Activated naive CD8-positive, alpha-beta T cell treated with anti-CD3 and anti-CD28 coated beads for 36 hours (primary cell): ENCODE data around the gene CPEB2. TPM values are rescaled to one million over a fixed set of nuclear protein-coding genes. Genes with fewer than 3 reads are reported as not detected.

ENCODE experiments used
- DNase-seq: peaks from one replicate; pipeline ENCODE4 v3.0.0; 2021
- H3K27ac Mint-ChIP-seq: one replicate; pipeline ENCODE4 v1.8.0; 2022; ENCODE audit warnings: mild to moderate bottlenecking, moderate library complexity, mixed read lengths
- H3K27me3 Mint-ChIP-seq: one replicate; pipeline ENCODE4 v1.8.0; 2022; ENCODE audit warnings: mild to moderate bottlenecking, mixed read lengths
- H3K36me3 Mint-ChIP-seq: one replicate; pipeline ENCODE4 v1.8.0; 2021; ENCODE audit warnings: mild to moderate bottlenecking, mixed read lengths
- H3K4me1 Mint-ChIP-seq: one replicate; pipeline ENCODE4 v1.8.0; 2021; ENCODE audit warnings: mixed read lengths
- H3K4me3 Mint-ChIP-seq: one replicate; pipeline ENCODE4 v1.8.0; 2022; ENCODE audit warnings: mild to moderate bottlenecking, moderate library complexity, mixed read lengths
- H3K9me3 Mint-ChIP-seq: one replicate; pipeline ENCODE4 v1.8.0; 2022; ENCODE audit warnings: mixed read lengths
- total RNA-seq, 2 experiments: library from RNA; stranded (reverse); gene quantifications; one replicate each; pipeline ENCODE4 v1.2.3, GENCODE V29; 2021

CPEB2 gene
- total RNA-seq, 2 experiments from 2014 or later, result 3.0 to 4.0 TPM

GRCh38 chr4:15003891-15004738 is 1.8 kb downstream of the CPEB2 start:
- Mint-ChIP-seq H3K27me3 (no peaks in the 10 kb centered on the region), H3K9me3 (no peaks in the 10 kb centered on the region), H3K27ac (no peak overlapping the region), H3K4me3 (peak overlapping the region; percentile 79), H3K36me3 (no peaks in the 10 kb centered on the region), H3K4me1 (peaks cover 21% of the 10 kb centered on the region)
- DNase-seq, result peak; percentile 58

- H3K27me3 Mint-ChIP-seq, result no peaks in the 10 kb centered on the region
- H3K4me1 Mint-ChIP-seq, result peaks cover 24% of the 10 kb centered on the region
- no peaks in the 10 kb centered on the region for H3K9me3 Mint-ChIP-seq
- peak overlapping the region; percentile 79 for H3K4me3 Mint-ChIP-seq
- peak; percentile 40 for DNase-seq
- H3K27ac Mint-ChIP-seq, result peak overlapping the region; percentile 82
- H3K36me3 Mint-ChIP-seq, result no peaks in the 10 kb centered on the region
Measured at GRCh38 chr4:15004739-15005301, 2.5 kb downstream of the CPEB2 start.

GRCh38 chr4:15005474-15006115 is 3.3 kb downstream of the CPEB2 start:
- Mint-ChIP-seq H3K4me1 (peaks cover 29% of the 10 kb centered on the region), H3K27me3 (no peaks in the 10 kb centered on the region), H3K36me3 (peaks cover 5% of the 10 kb centered on the region), H3K4me3 (peak overlapping the region; percentile 79), H3K27ac (peak overlapping the region; percentile 82), H3K9me3 (no peaks in the 10 kb centered on the region)
- DNase-seq, result no peak

GRCh38 chr4:15006416-15007024 is 4.2 kb downstream of the CPEB2 start:
- H3K9me3 Mint-ChIP-seq, result no peaks in the 10 kb centered on the region
- peaks cover 25% of the 10 kb centered on the region for H3K4me1 Mint-ChIP-seq
- peaks cover 5% of the 10 kb centered on the region for H3K36me3 Mint-ChIP-seq
- no peak overlapping the region for H3K4me3 Mint-ChIP-seq
- H3K27ac Mint-ChIP-seq, result no peak overlapping the region
- no peak for DNase-seq
- H3K27me3 Mint-ChIP-seq, result no peaks in the 10 kb centered on the region

- Mint-ChIP-seq H3K4me1 (peaks cover 29% of the 10 kb centered on the region), H3K27ac (no peak overlapping the region), H3K4me3 (no peak overlapping the region), H3K27me3 (no peaks in the 10 kb centered on the region), H3K9me3 (no peaks in the 10 kb centered on the region), H3K36me3 (peaks cover 8% of the 10 kb centered on the region)
- no peak for DNase-seq
Measured at GRCh38 chr4:15007201-15007600, 4.9 kb downstream of the CPEB2 start.

DNA sequence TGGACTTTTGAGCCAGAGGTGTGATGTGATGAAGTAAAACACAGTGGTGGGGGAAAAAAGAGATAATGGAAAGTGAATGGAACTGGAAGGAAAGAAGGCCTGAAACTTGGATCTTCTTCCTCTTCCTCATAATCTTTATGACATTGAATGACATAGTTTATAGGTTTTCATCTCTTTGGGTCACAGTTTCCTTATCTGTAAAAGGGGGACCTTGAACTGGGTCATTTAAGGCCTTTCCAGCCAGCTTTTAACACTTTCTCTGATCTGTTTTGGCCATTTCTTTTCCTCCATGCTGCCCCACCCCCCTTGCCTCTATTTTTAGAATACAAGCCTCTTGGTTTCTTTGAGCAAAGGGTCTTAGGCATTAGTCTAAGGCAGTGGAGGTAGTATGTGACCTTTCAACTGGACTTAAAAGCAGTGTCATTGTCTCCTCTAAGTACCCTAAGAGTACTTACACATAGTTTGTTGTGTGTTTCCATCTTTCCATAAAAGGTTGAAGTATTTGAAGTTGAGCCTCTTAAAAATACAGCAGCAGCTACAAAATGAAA is 7.8 kb downstream of the CPEB2 start:
- Mint-ChIP-seq H3K36me3 (peaks cover 10% of the 10 kb centered on the region), H3K9me3 (no peaks in the 10 kb centered on the region), H3K27ac (no peak overlapping the region), H3K27me3 (no peaks in the 10 kb centered on the region), H3K4me1 (peaks cover 39% of the 10 kb centered on the region), H3K4me3 (no peak overlapping the region)
- DNase-seq, result no peak

- H3K9me3 Mint-ChIP-seq, result no peaks in the 10 kb centered on the region
Measured at GRCh38 chr4:15011166-15011565, 8.9 kb downstream of the CPEB2 start.

GRCh38 chr4:15012017-15012788 is 9.9 kb downstream of the CPEB2 start:
- DNase-seq, result no peak
- H3K27ac Mint-ChIP-seq, result no peak overlapping the region
- H3K9me3 Mint-ChIP-seq, result no peaks in the 10 kb centered on the region
- peaks cover 31% of the 10 kb centered on the region for H3K4me1 Mint-ChIP-seq
- no peak overlapping the region for H3K4me3 Mint-ChIP-seq
- peaks cover 10% of the 10 kb centered on the region for H3K36me3 Mint-ChIP-seq
- H3K27me3 Mint-ChIP-seq, result no peaks in the 10 kb centered on the region

More at GRCh38 chr4:15011166-15011565, 8.9 kb downstream of the CPEB2 start:
- DNase-seq, result no peak
- Mint-ChIP-seq H3K4me3 (no peak overlapping the region), H3K4me1 (peaks cover 32% of the 10 kb centered on the region), H3K27ac (no peak overlapping the region), H3K27me3 (no peaks in the 10 kb centered on the region), H3K36me3 (peaks cover 10% of the 10 kb centered on the region)

- H3K4me3 Mint-ChIP-seq, result no peak overlapping the region
- H3K36me3 Mint-ChIP-seq, result peaks cover 12% of the 10 kb centered on the region
- peaks cover 34% of the 10 kb centered on the region for H3K4me1 Mint-ChIP-seq
- no peak overlapping the region for H3K27ac Mint-ChIP-seq
- no peaks in the 10 kb centered on the region for H3K9me3 Mint-ChIP-seq
- no peak for DNase-seq
- no peaks in the 10 kb centered on the region for H3K27me3 Mint-ChIP-seq
Measured at GRCh38 chr4:15013585-15013984, 11.3 kb downstream of the CPEB2 start.

DNA sequence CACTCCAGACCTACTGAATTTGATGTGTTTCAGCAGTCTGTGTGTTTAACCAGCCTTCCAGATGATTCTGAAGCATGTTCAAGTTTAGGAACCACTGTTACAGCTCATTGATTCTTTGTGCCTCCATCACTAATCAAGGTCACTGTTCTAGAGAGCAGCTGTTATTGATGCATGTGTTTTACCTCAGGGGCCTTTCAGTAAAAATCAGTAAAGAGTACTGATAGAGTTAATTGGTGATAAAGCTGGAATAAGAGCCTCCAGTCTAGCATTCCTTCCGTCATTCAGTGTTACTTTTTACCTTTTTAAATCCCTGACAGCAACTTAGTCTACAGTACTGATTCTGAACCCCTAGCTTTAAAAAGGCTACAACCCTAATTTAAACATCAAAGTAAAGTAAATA is 12.9 kb downstream of the CPEB2 start:
- no peak for DNase-seq
- H3K4me1 Mint-ChIP-seq, result peaks cover 36% of the 10 kb centered on the region

DNA sequence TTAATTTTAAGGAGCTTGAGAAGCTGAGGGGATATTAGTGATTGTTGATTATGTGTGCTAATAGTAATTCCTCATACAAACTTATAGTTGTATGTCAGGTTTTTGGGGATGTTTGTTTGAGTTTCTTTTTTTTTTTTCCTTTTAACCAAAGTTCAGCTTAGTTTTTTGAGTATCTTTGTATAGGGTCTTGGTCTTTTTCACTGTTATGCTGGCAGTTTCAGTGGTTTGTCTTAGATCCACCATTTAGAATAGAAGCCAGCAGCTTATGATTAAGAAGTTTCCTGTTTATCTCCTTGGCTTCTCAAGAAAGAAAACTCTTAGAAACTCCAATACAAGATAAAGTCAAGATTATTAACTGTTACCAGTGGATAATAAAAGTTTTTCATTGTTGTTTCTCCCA is 16.1 kb downstream of the CPEB2 start:
- Mint-ChIP-seq H3K27ac (peak overlapping the region; percentile 67), H3K9me3 (no peaks in the 10 kb centered on the region), H3K36me3 (peaks cover 16% of the 10 kb centered on the region), H3K4me1 (peaks cover 38% of the 10 kb centered on the region), H3K27me3 (no peaks in the 10 kb centered on the region), H3K4me3 (no peak overlapping the region)
- no peak for DNase-seq

More for the DNA sequence above, 12.9 kb downstream of the CPEB2 start:
- no peak overlapping the region for H3K4me3 Mint-ChIP-seq
- no peaks in the 10 kb centered on the region for H3K27me3 Mint-ChIP-seq
- no peak overlapping the region for H3K27ac Mint-ChIP-seq
- H3K36me3 Mint-ChIP-seq, result peaks cover 18% of the 10 kb centered on the region
- no peaks in the 10 kb centered on the region for H3K9me3 Mint-ChIP-seq

GRCh38 chr4:15020502-15021286 is 18.4 kb downstream of the CPEB2 start:
- peaks cover 20% of the 10 kb centered on the region for H3K36me3 Mint-ChIP-seq
- no peak for DNase-seq
- no peaks in the 10 kb centered on the region for H3K9me3 Mint-ChIP-seq
- H3K27me3 Mint-ChIP-seq, result no peaks in the 10 kb centered on the region
- no peak overlapping the region for H3K27ac Mint-ChIP-seq
- peaks cover 32% of the 10 kb centered on the region for H3K4me1 Mint-ChIP-seq
- H3K4me3 Mint-ChIP-seq, result no peak overlapping the region

- Mint-ChIP-seq H3K4me1 (peaks cover 28% of the 10 kb centered on the region), H3K27me3 (no peaks in the 10 kb centered on the region), H3K9me3 (no peaks in the 10 kb centered on the region), H3K36me3 (peaks cover 20% of the 10 kb centered on the region), H3K4me3 (no peak overlapping the region), H3K27ac (no peak overlapping the region)
- no peak for DNase-seq
Measured at GRCh38 chr4:15021311-15021710, 19.0 kb downstream of the CPEB2 start.

DNA sequence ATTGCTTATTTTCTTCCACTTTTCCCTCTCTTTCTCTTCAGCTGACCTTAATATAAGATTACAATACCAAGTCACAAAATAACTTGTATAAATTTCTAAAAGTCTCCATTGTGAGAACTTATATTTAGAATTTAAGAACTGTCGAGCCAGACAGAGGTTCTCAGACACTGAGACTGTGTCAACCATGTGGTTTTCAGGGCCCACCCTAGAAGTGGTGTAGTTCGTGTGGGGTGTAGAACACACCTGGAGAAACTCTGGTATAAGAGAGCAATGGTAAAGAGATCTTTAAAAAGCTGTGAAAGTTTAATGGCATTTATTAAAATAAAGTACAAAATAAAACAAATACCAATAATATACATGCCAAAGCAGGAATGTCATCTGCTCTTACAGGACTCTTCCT is 19.7 kb downstream of the CPEB2 start:
- H3K27ac Mint-ChIP-seq, result no peak overlapping the region
- no peak for DNase-seq
- H3K4me1 Mint-ChIP-seq, result peaks cover 28% of the 10 kb centered on the region
- H3K36me3 Mint-ChIP-seq, result peaks cover 20% of the 10 kb centered on the region
- H3K9me3 Mint-ChIP-seq, result no peaks in the 10 kb centered on the region
- no peak overlapping the region for H3K4me3 Mint-ChIP-seq
- no peaks in the 10 kb centered on the region for H3K27me3 Mint-ChIP-seq
